Measurements from ENCODE around the gene ZDHHC19. TPM values are rescaled to one million over a fixed set of nuclear protein-coding genes. Genes with fewer than 3 reads are reported as not detected.

ZDHHC19 gene
- total RNA-seq, 1 donor from 2014 or later: not detected

- H3K79me2 ChIP-seq (ENCODE audit: insufficient read depth, low read length): no peaks in the 10 kb centered on the region
- no peak for FAIRE-seq
Measured at GRCh38 chr3:196150481-196150880, 60.7 kb downstream of the ZDHHC19 start.

GRCh38 chr3:196149831-196150301 lies 61.3 kb downstream of the ZDHHC19 start:
- no peak for FAIRE-seq
- H3K36me3 Mint-ChIP-seq (ENCODE audit: low read depth, unreplicated experiment): no peaks in the 10 kb centered on the region

More at GRCh38 chr3:196150481-196150880, 60.7 kb downstream of the ZDHHC19 start:
- H3K36me3 Mint-ChIP-seq (ENCODE audit: low read depth, unreplicated experiment): no peaks in the 10 kb centered on the region
- H3K4me1 Mint-ChIP-seq (ENCODE audit: low read depth, unreplicated experiment): no peaks in the 10 kb centered on the region
- no peaks in the 10 kb centered on the region for H3K9me3 ChIP-seq (ENCODE audit: insufficient read depth, low read depth, low read length)
- H3K27me3 ChIP-seq (ENCODE audit: insufficient read depth, low read length): no peaks in the 10 kb centered on the region
- no peak overlapping the region for H2AFZ ChIP-seq (ENCODE audit: low read depth, low read length)
- no peak overlapping the region for H3K4me2 ChIP-seq (ENCODE audit: low read length)
- no peak overlapping the region for H3K9ac ChIP-seq (ENCODE audit: low read length)
- H3K36me3 ChIP-seq (ENCODE audit: insufficient read depth, low read length): no peaks in the 10 kb centered on the region
- no peak overlapping the region for H3K27ac ChIP-seq (ENCODE audit: low read depth, low read length)
- TF ChIP-seq EZH2 (IDR thresholded peaks at IDR 0.05; ENCODE audit: insufficient read depth, low read length) (no peak), CTCF (IDR thresholded peaks at IDR 0.05; ENCODE audit: insufficient read depth, low read depth, low read length) (no peak)
- no peaks in the 10 kb centered on the region for H4K20me1 ChIP-seq (ENCODE audit: insufficient read depth, low read length)
- H3K27ac Mint-ChIP-seq (ENCODE audit: unreplicated experiment): no peak overlapping the region
- no peak overlapping the region for H3K4me3 Mint-ChIP-seq (ENCODE audit: unreplicated experiment)
- DNase-seq (ENCODE audit: low read depth): no peak
- no peaks in the 10 kb centered on the region for H3K4me1 ChIP-seq (ENCODE audit: insufficient read depth, low read length)
- no peak overlapping the region for H3K4me3 ChIP-seq (ENCODE audit: insufficient read depth, low read depth, low read length)
- H3K27me3 Mint-ChIP-seq (ENCODE audit: low read depth, unreplicated experiment): peaks cover 3% of the 10 kb centered on the region
- H3K9me3 Mint-ChIP-seq (ENCODE audit: unreplicated experiment): peaks cover 21% of the 10 kb centered on the region

More at GRCh38 chr3:196149831-196150301, 61.3 kb downstream of the ZDHHC19 start:
- peaks cover 3% of the 10 kb centered on the region for H3K4me1 ChIP-seq (ENCODE audit: insufficient read depth, low read length)
- H3K9me3 ChIP-seq (ENCODE audit: insufficient read depth, low read depth, low read length): no peaks in the 10 kb centered on the region
- no peak overlapping the region for H3K9ac ChIP-seq (ENCODE audit: low read length)
- peaks cover 20% of the 10 kb centered on the region for H3K9me3 Mint-ChIP-seq (ENCODE audit: unreplicated experiment)
- DNase-seq (ENCODE audit: low read depth): no peak
- H3K36me3 ChIP-seq (ENCODE audit: insufficient read depth, low read length): no peaks in the 10 kb centered on the region
- no peaks in the 10 kb centered on the region for H3K27me3 ChIP-seq (ENCODE audit: insufficient read depth, low read length)
- H3K4me3 Mint-ChIP-seq (ENCODE audit: unreplicated experiment): no peak overlapping the region
- no peaks in the 10 kb centered on the region for H3K4me1 Mint-ChIP-seq (ENCODE audit: low read depth, unreplicated experiment)
- H3K4me3 ChIP-seq (ENCODE audit: insufficient read depth, low read depth, low read length): no peak overlapping the region
- H3K27ac Mint-ChIP-seq (ENCODE audit: unreplicated experiment): no peak overlapping the region
- H2AFZ ChIP-seq (ENCODE audit: low read depth, low read length): no peak overlapping the region
- no peak for TF ChIP-seq EZH2 (IDR thresholded peaks at IDR 0.05; ENCODE audit: insufficient read depth, low read length)
- no peak for TF ChIP-seq CTCF (IDR thresholded peaks at IDR 0.05; ENCODE audit: insufficient read depth, low read depth, low read length)
- H4K20me1 ChIP-seq (ENCODE audit: insufficient read depth, low read length): no peaks in the 10 kb centered on the region
- H3K79me2 ChIP-seq (ENCODE audit: insufficient read depth, low read length): no peaks in the 10 kb centered on the region
- H3K4me2 ChIP-seq (ENCODE audit: low read length): no peak overlapping the region
- H3K27ac ChIP-seq (ENCODE audit: low read depth, low read length): no peak overlapping the region
- peaks cover 3% of the 10 kb centered on the region for H3K27me3 Mint-ChIP-seq (ENCODE audit: low read depth, unreplicated experiment)

Data from astrocyte (in vitro differentiated cells and primary cell).